ENCODE measurements around the gene HDAC6.
"Not testable (repeated sequence)": the region's sequence is repeated elsewhere in the genome, so short reads cannot be mapped to it uniquely, and the experiment has no call there.

HDAC6 gene

DNA sequence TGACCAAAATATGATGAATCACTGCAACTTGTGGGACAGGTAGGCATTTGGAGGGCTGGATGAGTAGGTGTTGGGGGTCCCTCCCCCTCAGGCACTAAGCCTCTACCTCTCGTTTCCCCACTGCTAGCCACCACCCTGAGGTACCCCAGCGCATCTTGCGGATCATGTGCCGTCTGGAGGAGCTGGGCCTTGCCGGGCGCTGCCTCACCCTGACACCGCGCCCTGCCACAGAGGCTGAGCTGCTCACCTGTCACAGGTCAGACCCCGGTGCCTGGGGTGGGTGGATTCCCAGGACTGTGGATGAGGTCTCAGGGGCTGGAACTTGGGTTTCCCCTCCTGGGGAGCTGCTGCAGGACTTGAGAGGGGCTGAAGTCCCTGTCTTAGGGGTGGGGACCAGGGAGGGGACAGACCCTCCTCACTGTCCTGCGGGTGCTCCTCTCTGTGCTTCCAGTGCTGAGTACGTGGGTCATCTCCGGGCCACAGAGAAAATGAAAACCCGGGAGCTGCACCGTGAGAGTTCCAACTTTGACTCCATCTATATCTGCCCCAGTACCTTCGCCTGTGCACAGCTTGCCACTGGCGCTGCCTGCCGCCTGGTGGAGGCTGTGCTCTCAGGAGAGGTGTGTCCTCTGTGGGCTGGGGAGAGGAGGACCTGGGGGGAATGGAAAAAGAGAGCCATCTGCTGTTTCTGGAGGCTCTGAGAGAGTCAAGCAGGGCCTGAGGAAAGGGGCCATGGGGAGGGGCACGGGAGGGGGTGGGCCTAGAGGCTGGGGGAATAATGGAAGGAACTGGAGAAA is 14.3 kb downstream of the HDAC6 start:
- Histone ChIP-seq H3K27me3 (ENCODE audit: insufficient read depth, poor library complexity, severe bottlenecking) (no peaks in the 10 kb centered on the region), H3K27ac (replicated peaks) (no peak overlapping the region), H3K4me3 (replicated peaks; ENCODE audit: insufficient read depth, low read length) (no peak overlapping the region)
- TF ChIP-seq, protein P1, sequence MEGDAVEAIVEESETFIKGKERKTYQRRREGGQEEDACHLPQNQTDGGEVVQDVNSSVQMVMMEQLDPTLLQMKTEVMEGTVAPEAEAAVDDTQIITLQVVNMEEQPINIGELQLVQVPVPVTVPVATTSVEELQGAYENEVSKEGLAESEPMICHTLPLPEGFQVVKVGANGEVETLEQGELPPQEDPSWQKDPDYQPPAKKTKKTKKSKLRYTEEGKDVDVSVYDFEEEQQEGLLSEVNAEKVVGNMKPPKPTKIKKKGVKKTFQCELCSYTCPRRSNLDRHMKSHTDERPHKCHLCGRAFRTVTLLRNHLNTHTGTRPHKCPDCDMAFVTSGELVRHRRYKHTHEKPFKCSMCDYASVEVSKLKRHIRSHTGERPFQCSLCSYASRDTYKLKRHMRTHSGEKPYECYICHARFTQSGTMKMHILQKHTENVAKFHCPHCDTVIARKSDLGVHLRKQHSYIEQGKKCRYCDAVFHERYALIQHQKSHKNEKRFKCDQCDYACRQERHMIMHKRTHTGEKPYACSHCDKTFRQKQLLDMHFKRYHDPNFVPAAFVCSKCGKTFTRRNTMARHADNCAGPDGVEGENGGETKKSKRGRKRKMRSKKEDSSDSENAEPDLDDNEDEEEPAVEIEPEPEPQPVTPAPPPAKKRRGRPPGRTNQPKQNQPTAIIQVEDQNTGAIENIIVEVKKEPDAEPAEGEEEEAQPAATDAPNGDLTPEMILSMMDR (IDR thresholded peaks at IDR 0.05; ENCODE audit: insufficient read depth, low read length) = no peak
- TF ChIP-seq POLR2AphosphoS5 (IDR thresholded peaks at IDR 0.05; ENCODE audit: low read depth) = no peak
- TF ChIP-seq SPI1 (IDR thresholded peaks at IDR 0.05; ENCODE audit: borderline replicate concordance, low read depth) = no peak
- no peak for TF ChIP-seq GABPA (IDR thresholded peaks at IDR 0.05; ENCODE audit: low read depth)
- no peak for TF ChIP-seq REST (IDR thresholded peaks at IDR 0.05; ENCODE audit: insufficient replicate concordance, low read depth)
- no peak for DNase-seq (ENCODE audit: low read depth in 1 of 2, low spot score in 1 of 2)

DNA sequence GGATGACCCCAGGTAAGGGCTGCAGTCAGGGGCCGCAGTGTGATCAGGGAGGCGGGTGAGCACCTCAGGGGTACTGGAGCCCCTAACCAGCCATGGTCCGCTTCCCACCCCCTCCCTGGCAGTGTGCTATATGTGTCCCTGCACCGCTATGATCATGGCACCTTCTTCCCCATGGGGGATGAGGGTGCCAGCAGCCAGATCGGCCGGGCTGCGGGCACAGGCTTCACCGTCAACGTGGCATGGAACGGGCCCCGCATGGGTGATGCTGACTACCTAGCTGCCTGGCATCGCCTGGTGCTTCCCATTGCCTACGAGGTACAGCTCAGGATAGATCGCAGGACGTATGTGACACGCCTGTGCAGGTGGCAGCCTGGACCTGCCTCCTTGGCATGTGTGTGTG is 16.2 kb downstream of the HDAC6 start:
- H3K4me3 ChIP-seq (replicated peaks; ENCODE audit: insufficient read depth, low read length) = no peak overlapping the region
- TF ChIP-seq GABPA (IDR thresholded peaks at IDR 0.05; ENCODE audit: low read depth) = no peak
- TF ChIP-seq POLR2AphosphoS5 (IDR thresholded peaks at IDR 0.05; ENCODE audit: low read depth) = no peak
- no peak for TF ChIP-seq SPI1 (IDR thresholded peaks at IDR 0.05; ENCODE audit: borderline replicate concordance, low read depth)
- TF ChIP-seq, protein P1 (IDR thresholded peaks at IDR 0.05; ENCODE audit: insufficient read depth, low read length) = no peak
- TF ChIP-seq REST (IDR thresholded peaks at IDR 0.05; ENCODE audit: insufficient replicate concordance, low read depth) = no peak
- H3K27me3 ChIP-seq (ENCODE audit: insufficient read depth, poor library complexity, severe bottlenecking) = no peaks in the 10 kb centered on the region
- no peak overlapping the region for H3K27ac ChIP-seq (replicated peaks)
- DNase-seq (ENCODE audit: low read depth in 1 of 2, low spot score in 1 of 2) = no peak

DNA sequence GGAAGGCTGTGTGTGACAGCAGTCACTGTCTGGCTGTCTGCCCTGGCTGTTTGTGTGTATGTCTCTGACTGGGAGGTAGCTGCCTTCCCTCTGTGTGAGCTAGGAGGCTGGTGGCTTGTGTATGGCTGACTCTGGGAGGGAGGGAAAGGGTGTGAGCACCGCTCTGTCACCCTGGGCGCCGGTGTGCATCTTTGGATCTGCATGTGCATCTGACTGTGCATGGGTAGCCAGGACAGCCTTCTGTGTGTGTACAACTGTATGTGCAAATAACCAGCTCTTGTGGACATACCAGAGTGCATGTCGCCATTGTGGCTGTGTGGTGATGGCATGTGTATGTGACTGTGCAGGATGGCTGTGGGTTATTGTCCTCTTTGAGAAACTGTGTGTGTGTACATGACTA is 17.0 kb downstream of the HDAC6 start:
- Histone ChIP-seq H3K4me3 (replicated peaks; ENCODE audit: insufficient read depth, low read length) (no peak overlapping the region), H3K27ac (replicated peaks) (no peak overlapping the region), H3K27me3 (ENCODE audit: insufficient read depth, poor library complexity, severe bottlenecking) (no peaks in the 10 kb centered on the region)
- TF ChIP-seq GABPA (IDR thresholded peaks at IDR 0.05; ENCODE audit: low read depth) = no peak
- TF ChIP-seq REST (IDR thresholded peaks at IDR 0.05; ENCODE audit: insufficient replicate concordance, low read depth) = no peak
- TF ChIP-seq POLR2AphosphoS5 (IDR thresholded peaks at IDR 0.05; ENCODE audit: low read depth) = no peak
- TF ChIP-seq SPI1 (IDR thresholded peaks at IDR 0.05; ENCODE audit: borderline replicate concordance, low read depth) = no peak
- TF ChIP-seq, protein P1 (IDR thresholded peaks at IDR 0.05; ENCODE audit: insufficient read depth, low read length) = no peak
- DNase-seq (ENCODE audit: low read depth in 1 of 2, low spot score in 1 of 2) = no peak

DNA sequence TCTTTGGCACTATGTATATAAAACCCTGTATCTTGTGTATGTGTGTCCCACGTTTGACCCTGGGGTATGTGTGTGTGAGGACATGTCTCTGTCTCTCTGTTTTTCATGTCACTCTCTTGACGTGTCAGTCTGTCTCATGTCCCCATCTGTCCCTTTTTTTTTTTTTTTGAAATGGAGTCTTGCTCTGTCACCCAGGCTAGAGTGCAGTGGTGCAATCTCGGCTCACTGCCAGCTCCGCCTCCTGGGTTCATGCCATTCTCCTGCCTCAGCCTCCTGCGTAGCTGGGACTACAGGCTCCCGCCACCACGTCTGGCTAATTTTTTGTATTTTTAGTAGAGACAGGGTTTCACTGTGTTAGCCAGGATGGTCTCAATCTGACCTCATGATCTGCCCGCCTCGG is 17.5 kb downstream of the HDAC6 start:
- not testable (repeated sequence) for H3K4me3 ChIP-seq (replicated peaks; ENCODE audit: insufficient read depth, low read length); H3K27ac ChIP-seq (replicated peaks); H3K27me3 ChIP-seq (ENCODE audit: insufficient read depth, poor library complexity, severe bottlenecking); DNase-seq (ENCODE audit: low read depth in 1 of 2, low spot score in 1 of 2)
